LNCaP clone FGC (cell line): ENCODE results near the gene NAALADL2.

ENCODE experiments used
- DNase-seq: peaks from one replicate; pipeline ENCODE4 v3.0.0-alpha.2; 2011; ENCODE audit warnings: low read depth
- H3K4me3 ChIP-seq: 2 replicates; pipeline ENCODE4 v1.5.1; 2011; ENCODE audit warnings: mild to moderate bottlenecking, low read depth, low read length, control low read depth
- TF ChIP-seq, protein P1 (sequence below): IDR thresholded peaks from 2 replicates; pipeline ENCODE4 v1.5.1; 2012; ENCODE audit warnings: mild to moderate bottlenecking; ENCODE audit not compliant: control insufficient read depth, insufficient read depth; ENCODE audit errors: extremely low read depth

NAALADL2 gene

GRCh38 chr3:175200391-175201095 is 341.4 kb downstream of the NAALADL2 start:
- TF ChIP-seq, protein P1, sequence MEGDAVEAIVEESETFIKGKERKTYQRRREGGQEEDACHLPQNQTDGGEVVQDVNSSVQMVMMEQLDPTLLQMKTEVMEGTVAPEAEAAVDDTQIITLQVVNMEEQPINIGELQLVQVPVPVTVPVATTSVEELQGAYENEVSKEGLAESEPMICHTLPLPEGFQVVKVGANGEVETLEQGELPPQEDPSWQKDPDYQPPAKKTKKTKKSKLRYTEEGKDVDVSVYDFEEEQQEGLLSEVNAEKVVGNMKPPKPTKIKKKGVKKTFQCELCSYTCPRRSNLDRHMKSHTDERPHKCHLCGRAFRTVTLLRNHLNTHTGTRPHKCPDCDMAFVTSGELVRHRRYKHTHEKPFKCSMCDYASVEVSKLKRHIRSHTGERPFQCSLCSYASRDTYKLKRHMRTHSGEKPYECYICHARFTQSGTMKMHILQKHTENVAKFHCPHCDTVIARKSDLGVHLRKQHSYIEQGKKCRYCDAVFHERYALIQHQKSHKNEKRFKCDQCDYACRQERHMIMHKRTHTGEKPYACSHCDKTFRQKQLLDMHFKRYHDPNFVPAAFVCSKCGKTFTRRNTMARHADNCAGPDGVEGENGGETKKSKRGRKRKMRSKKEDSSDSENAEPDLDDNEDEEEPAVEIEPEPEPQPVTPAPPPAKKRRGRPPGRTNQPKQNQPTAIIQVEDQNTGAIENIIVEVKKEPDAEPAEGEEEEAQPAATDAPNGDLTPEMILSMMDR, result no peak
- H3K4me3 ChIP-seq, result no peak overlapping the region
- no peak for DNase-seq

- no peak for DNase-seq
- TF ChIP-seq, protein P1, result no peak
These were observed 348.2 kb downstream of the NAALADL2 start for GRCh38 chr3:175207361-175207760.

GRCh38 chr3:175208326-175208725 is 349.2 kb downstream of the NAALADL2 start:
- H3K4me3 ChIP-seq, result no peak overlapping the region
- TF ChIP-seq, protein P1, result no peak
- no peak for DNase-seq

More at GRCh38 chr3:175207361-175207760, 348.2 kb downstream of the NAALADL2 start:
- no peak overlapping the region for H3K4me3 ChIP-seq

DNA sequence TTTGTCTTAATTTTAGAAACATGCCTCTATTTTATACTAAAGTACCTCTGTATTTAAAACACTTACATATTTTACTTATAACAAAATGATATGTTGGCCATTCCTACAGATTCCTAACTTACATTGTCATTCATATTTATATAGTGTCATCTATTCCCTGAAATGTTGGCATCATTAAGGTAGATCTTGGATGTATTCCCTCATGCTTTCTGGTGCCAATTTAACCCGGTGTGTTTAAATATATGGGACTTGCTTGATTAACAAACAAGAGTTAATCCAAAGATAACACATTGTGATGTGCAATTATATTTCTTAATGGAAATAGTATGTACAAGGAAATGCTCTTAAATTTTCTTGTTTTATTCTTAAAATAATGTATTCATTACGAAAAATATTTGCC is 352.3 kb downstream of the NAALADL2 start:
- no peak overlapping the region for H3K4me3 ChIP-seq
- DNase-seq, result peak; percentile 98
- TF ChIP-seq, protein P1, result no peak

DNA sequence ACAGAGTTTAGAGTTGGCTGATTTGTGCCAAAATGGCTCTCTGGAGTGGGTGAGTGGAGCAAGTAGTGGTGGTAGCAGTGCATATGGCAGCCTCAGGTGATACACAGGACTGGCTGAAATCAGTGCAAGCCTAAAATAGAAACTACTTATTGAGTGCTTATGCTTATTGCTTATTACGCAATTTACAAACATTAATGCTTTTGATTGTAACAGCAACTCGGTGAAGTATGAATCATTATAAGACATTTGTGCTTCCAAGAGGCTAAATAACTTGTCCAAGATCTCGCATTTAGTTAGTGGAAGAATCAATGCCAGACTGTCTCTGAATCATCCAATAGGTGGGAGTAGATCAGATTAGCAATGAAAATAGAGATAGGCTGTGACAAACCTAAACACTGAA is 353.8 kb downstream of the NAALADL2 start:
- DNase-seq, result no peak
- no peak overlapping the region for H3K4me3 ChIP-seq
- TF ChIP-seq, protein P1, result no peak

GRCh38 chr3:175214216-175214615 is 355.1 kb downstream of the NAALADL2 start:
- DNase-seq, result no peak
- TF ChIP-seq, protein P1, result no peak
- H3K4me3 ChIP-seq, result no peak overlapping the region

DNA sequence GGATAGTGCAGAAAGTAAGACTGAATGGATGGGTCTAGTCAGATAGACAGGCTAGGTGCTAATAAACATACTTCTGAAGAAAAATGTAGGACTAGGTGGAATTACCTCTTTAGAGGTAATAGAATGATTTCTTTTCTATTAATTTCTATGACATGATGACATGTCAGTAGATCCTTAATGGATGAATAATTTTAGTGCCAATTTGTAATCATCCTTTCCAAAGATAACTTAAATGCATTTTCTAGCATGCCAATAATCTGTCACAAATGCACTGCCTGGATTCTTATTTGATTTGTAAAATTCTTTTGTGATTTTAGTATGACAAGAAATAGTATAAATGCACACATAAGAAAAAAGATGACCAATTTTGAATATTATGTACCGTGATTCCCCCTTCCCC is 356.7 kb downstream of the NAALADL2 start:
- H3K4me3 ChIP-seq, result no peak overlapping the region
- no peak for DNase-seq
- TF ChIP-seq, protein P1, result no peak
